ENCODE data around the gene HLA-DOB. TPM values are rescaled to one million over a fixed set of nuclear protein-coding genes. Genes with fewer than 3 reads are reported as not detected.

Gene HLA-DOB
- total and polyA plus RNA-seq, 10 of the 15 experiments (the other 5 are each of a cell fraction or from before 2014, with no cell fraction given), result 27.4 to 79.1 (median 37.0) TPM

DNA sequence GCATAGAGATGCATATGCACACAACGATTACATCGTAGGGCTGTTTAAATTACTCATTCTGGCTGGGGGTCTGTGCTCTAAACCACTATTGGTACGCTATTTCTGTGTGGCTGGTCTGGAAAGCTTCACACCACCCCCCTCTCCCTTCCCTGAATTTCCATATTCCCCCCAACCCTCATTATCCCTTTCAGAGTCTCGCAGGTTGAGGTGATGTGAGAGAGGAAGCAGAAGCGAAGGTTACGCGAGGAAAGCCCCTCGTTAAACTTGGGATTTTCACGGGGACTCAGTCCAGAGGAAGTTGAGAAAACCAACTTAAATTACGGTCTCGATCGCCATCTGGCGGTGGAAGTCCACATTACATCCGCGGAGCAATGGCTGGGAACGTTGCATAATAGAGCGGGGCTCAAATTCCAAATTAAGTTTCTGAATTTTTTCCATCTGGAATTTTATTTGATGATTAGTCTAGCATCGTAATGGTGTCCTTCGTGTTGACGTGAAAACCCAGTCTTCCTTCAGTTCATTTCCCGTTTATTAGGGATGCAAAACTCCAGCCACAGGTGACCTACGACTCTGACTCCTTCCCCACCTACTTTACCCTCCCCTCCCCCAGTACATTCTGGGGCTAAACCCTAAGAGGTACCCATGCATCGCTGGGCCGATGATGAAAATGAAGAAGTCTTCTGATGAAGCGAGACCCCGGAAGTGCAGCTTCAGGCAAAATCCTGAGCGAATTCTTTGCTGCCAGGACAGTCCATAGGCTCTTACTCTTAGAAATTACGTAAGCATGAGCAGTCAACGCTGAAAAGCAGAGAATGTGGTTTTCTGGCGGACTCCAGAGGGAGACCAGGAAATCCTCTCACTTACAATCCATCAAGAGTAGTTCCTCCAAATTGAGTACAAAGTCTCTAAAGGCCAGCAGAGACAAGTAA is 19.7 kb downstream of the HLA-DOB start:
- ChIA-PET POLR2A (interaction anchor here (0.6 kb wide), 1 partner anchor 99 kb away, joined by 3 read pairs; no protein-coding TSS in a partner anchor), SMC1A (ENCODE audit: uncharacterized antibody, unreplicated experiment) (interaction anchor here (0.8 to 7.4 kb wide), 12 partner anchors 10 to 382 kb away, joined by 3 to 53 read pairs (median 6); no protein-coding TSS in a partner anchor), RAD21 (ENCODE audit: unreplicated experiment) (interaction anchor here (0.8 to 4.3 kb wide), 9 partner anchors 10 to 383 kb away, joined by 3 to 26 read pairs (median 4); partner anchors contain the start of gene HLA-DOB), CTCF (interaction anchor here (0.6 to 2.3 kb wide), 19 partner anchors 9 to 616 kb away, joined by 3 to 23 read pairs (median 4); partner anchors contain the start of gene TAP2)
- ATAC-seq (peak; percentile 89), FAIRE-seq (peak; percentile 75), DNase-seq (ENCODE audit: low read depth, low spot score) (no peak)
- Histone ChIP-seq H3K36me3 (ENCODE audit: control insufficient read depth in 2 of 2, insufficient read depth in 2 of 2, low read length in 1 of 2) (no peaks in the 10 kb centered on the region), H4K20me1 (ENCODE audit: control insufficient read depth, insufficient read depth) (no peaks in the 10 kb centered on the region), H3K9ac (ENCODE audit: control insufficient read depth, insufficient read depth, low read length) (peak overlapping the region; percentile 47; the same call in 1 of the 2 replicates), H2AFZ (ENCODE audit: control insufficient read depth, low read depth, low read length) (peak overlapping the region; percentile 90), H3K79me2 (ENCODE audit: control insufficient read depth, insufficient read depth, low read length) (no peaks in the 10 kb centered on the region), H3K4me1 (ENCODE audit: control insufficient read depth, insufficient read depth, low read length) (peaks cover 19% of the 10 kb centered on the region), H3K27me3 (replicated peaks in 1 of 2; ENCODE audit: control insufficient read depth in 2 of 2, insufficient read depth in 2 of 2, low read length in 1 of 2) (peaks cover 0 to 5% of the 10 kb centered on the region in 2 experiments; a peak in 2 of 4 replicates), H3K9me3 (replicated peaks; ENCODE audit: control insufficient read depth, insufficient read depth, low read length) (no peaks in the 10 kb centered on the region; the same call in 1 of the 3 replicates), H3K27ac (ENCODE audit: control insufficient read depth, insufficient read depth) (peak overlapping the region; percentile 32), H3K4me3 (peak overlapping the region; percentile 29; the same call in 1 of the 2 replicates), H3K4me2 (ENCODE audit: control insufficient read depth, insufficient read depth) (peak overlapping the region; percentile 93)
- intact Hi-C loops (cut with micrococcal nuclease; ENCODE audit: unreplicated experiment), result loop anchor here (1.0 to 5.0 kb wide), 3 partner anchors 71 to 550 kb away; no protein-coding TSS in a partner anchor
- WGBS (ENCODE audit: insufficient coverage, insufficient replicate concordance, low lambda C conversion rate, missing lambda C conversion rate), result 1% methylated on average over 30 of the region's 30 CpGs
- no TSS peak for BruUV-seq (replicated peaks)
- in situ Hi-C loops (cut with MboI), result no loop called here
- TF ChIP-seq, protein P1, sequence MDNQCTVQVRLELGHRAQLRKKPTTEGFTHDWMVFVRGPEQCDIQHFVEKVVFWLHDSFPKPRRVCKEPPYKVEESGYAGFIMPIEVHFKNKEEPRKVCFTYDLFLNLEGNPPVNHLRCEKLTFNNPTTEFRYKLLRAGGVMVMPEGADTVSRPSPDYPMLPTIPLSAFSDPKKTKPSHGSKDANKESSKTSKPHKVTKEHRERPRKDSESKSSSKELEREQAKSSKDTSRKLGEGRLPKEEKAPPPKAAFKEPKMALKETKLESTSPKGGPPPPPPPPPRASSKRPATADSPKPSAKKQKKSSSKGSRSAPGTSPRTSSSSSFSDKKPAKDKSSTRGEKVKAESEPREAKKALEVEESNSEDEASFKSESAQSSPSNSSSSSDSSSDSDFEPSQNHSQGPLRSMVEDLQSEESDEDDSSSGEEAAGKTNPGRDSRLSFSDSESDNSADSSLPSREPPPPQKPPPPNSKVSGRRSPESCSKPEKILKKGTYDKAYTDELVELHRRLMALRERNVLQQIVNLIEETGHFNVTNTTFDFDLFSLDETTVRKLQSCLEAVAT (IDR thresholded peaks at IDR 0.05), result 0 out of 2 replicates have a peak, but pooled peaks have one; percentile 46
- TF ChIP-seq SMC3 (IDR thresholded peaks at IDR 0.05; ENCODE audit: borderline replicate concordance, low read length), result peak; percentile 65; the same call in 1 of the 2 replicates
- TF ChIP-seq NFXL1 (IDR thresholded peaks at IDR 0.05; ENCODE audit: borderline replicate concordance), result no peak
- 0 out of 2 replicates have a peak, but pooled peaks have one; percentile 25 for TF ChIP-seq NBN (IDR thresholded peaks at IDR 0.05)
- 0 out of 2 replicates have a peak, but pooled peaks have one; percentile 6 for TF ChIP-seq CHD2 (IDR thresholded peaks at IDR 0.05; ENCODE audit: borderline replicate concordance, low read depth, low read length)
- peak; percentile 77 to 80 for TF ChIP-seq IKZF2 (IDR thresholded peaks at IDR 0.05)
- TF ChIP-seq YBX1 (IDR thresholded peaks at IDR 0.05), result no peak
- TF ChIP-seq SPI1 (IDR thresholded peaks at IDR 0.05; ENCODE audit: borderline replicate concordance, insufficient read depth, low read depth, low read length), result peak; percentile 59
- TF ChIP-seq RAD21 (IDR thresholded peaks at IDR 0.05; ENCODE audit: insufficient read depth, low read depth, low read length), result peak; percentile 74
- TF ChIP-seq POU2F2 (IDR thresholded peaks at IDR 0.05; ENCODE audit: borderline replicate concordance, low read depth, low read length), result peak; percentile 60; the same call in 1 of the 3 replicates
- 0 out of 2 replicates have a peak, but pooled peaks have one; percentile 31 for TF ChIP-seq GATAD2B (conservative IDR thresholded peaks at IDR 0.05; ENCODE audit: low read depth)
- TF ChIP-seq CREB1 (IDR thresholded peaks at IDR 0.05; ENCODE audit: low read depth), result 0 out of 2 replicates have a peak, but pooled peaks have one; percentile 7
- TF ChIP-seq NR2C2 (IDR thresholded peaks at IDR 0.05; ENCODE audit: borderline replicate concordance, control insufficient read depth, insufficient read length, low read depth), result no peak
- TF ChIP-seq, protein P2, sequence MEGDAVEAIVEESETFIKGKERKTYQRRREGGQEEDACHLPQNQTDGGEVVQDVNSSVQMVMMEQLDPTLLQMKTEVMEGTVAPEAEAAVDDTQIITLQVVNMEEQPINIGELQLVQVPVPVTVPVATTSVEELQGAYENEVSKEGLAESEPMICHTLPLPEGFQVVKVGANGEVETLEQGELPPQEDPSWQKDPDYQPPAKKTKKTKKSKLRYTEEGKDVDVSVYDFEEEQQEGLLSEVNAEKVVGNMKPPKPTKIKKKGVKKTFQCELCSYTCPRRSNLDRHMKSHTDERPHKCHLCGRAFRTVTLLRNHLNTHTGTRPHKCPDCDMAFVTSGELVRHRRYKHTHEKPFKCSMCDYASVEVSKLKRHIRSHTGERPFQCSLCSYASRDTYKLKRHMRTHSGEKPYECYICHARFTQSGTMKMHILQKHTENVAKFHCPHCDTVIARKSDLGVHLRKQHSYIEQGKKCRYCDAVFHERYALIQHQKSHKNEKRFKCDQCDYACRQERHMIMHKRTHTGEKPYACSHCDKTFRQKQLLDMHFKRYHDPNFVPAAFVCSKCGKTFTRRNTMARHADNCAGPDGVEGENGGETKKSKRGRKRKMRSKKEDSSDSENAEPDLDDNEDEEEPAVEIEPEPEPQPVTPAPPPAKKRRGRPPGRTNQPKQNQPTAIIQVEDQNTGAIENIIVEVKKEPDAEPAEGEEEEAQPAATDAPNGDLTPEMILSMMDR (IDR thresholded peaks at IDR 0.05 in 2 of 3, conservative IDR thresholded peaks at IDR 0.05 in 1 of 3; ENCODE audit: control insufficient read depth in 2 of 3, extremely low read depth in 1 of 3, insufficient read depth in 1 of 3, low read depth in 3 of 3, low read length in 3 of 3), result peak; percentile 69 to 89 (median 86)
- TF ChIP-seq, protein P3, sequence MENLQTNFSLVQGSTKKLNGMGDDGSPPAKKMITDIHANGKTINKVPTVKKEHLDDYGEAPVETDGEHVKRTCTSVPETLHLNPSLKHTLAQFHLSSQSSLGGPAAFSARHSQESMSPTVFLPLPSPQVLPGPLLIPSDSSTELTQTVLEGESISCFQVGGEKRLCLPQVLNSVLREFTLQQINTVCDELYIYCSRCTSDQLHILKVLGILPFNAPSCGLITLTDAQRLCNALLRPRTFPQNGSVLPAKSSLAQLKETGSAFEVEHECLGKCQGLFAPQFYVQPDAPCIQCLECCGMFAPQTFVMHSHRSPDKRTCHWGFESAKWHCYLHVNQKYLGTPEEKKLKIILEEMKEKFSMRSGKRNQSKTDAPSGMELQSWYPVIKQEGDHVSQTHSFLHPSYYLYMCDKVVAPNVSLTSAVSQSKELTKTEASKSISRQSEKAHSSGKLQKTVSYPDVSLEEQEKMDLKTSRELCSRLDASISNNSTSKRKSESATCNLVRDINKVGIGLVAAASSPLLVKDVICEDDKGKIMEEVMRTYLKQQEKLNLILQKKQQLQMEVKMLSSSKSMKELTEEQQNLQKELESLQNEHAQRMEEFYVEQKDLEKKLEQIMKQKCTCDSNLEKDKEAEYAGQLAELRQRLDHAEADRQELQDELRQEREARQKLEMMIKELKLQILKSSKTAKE (IDR thresholded peaks at IDR 0.05; ENCODE audit: low read depth, poor library complexity, severe bottlenecking), result peak; percentile 57
- peak; percentile 44 for TF ChIP-seq NR2F1 (conservative IDR thresholded peaks at IDR 0.05)

Data from GM12878 (cell line).